Left forelimb (tissue), 1 donor: ENCODE data around the gene TMEM250.
A peak's percentile ranks its signal among the peaks of the same experiment; 100 is the strongest.

ENCODE experiments used
- DNase-seq: peaks from one replicate; pipeline ENCODE4 v3.0.0-alpha.2; 2018; ENCODE audit warnings: low spot score

The TMEM250 gene

GRCh38 chr9:136082496-136083361 lies 35.9 kb downstream of the TMEM250 start:
- peak; percentile 58 for DNase-seq

DNA sequence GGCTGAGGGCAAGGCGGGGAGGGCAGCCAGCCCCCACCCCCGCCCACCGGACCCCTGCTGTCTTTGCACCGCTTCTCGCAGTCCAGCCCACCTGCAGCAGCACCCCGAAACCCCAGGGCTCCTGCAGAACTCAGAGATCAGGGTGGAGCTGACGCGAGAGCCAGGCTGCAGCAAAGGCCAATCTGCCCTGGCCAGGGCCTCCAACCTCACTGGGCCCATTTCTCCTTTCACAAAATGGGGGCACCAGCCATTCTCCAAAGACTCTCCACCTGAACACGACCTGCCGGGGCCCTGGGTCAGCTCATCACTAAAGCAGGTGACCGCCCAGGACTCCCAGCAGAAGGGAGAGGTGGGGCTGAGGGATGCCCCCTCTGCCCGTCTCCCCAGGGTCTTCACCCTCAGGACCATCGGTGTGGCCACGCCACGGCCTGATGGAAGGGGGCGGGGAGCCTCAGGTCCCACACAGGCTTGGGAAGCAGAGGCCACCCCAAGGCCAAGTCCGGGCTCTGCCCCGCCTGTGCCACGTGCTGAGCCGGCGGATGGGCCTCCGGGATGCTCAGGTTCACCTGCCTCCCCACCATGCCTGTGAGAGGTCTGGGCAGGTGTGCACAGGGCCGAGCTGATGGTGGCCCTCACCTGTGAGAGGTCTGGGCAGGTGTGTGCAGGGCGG lies 36.7 kb downstream of the TMEM250 start:
- DNase-seq: peak; percentile 44

DNA sequence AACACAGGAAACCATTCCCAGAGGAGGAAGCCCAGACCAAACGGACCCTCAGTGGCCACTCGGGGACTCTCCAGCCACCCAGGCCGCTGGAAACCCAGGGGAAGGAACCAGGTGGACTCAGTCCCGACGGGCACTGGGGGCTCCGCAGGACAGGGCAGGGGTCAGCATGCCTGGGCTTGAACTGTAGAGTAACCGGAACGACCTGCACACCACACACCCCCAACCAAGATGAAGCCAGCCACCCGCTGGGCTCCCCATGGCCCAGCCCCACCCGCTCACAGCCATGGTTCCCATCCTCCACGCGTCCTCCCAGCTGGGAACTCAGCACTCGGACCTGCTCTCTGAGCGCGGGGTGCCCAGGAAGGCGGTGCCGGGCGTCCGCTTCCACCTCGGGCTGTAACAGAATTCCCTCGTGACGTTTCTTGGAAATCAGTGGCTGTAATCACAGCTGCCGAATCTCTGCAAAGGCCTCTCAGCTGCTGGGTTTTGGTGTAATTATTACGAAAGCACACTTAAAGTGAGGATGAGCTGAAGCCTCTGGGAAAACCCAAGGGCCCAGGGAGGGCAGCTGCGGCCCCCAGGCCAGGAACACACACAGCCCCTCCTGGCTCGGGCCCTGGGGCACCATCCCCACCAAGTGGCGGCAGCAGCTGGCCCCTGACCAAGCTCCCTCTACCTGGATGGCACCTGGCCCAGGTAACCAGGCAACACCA lies 37.4 kb downstream of the TMEM250 start:
- peak; percentile 60 for DNase-seq

GRCh38 chr9:136080716-136081112 lies 38.0 kb downstream of the TMEM250 start:
- peak; percentile 47 for DNase-seq

DNA sequence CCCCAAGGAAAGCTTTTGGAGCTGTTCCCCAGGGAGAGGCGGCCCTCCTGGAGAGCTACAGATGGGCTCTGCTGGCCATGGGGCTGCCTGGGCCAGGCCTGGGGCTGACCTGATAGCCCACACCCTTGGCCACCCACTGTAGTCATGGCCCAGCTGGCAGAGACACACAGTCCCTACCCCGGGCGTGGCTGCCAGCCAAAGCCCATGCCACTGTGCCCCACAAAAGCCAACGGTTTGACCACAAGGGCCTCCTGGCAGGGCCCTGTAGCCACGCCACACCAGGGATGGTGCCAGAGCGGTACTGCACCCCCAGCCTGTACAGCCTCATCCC lies 38.8 kb downstream of the TMEM250 start:
- DNase-seq: peak; percentile 60

DNA sequence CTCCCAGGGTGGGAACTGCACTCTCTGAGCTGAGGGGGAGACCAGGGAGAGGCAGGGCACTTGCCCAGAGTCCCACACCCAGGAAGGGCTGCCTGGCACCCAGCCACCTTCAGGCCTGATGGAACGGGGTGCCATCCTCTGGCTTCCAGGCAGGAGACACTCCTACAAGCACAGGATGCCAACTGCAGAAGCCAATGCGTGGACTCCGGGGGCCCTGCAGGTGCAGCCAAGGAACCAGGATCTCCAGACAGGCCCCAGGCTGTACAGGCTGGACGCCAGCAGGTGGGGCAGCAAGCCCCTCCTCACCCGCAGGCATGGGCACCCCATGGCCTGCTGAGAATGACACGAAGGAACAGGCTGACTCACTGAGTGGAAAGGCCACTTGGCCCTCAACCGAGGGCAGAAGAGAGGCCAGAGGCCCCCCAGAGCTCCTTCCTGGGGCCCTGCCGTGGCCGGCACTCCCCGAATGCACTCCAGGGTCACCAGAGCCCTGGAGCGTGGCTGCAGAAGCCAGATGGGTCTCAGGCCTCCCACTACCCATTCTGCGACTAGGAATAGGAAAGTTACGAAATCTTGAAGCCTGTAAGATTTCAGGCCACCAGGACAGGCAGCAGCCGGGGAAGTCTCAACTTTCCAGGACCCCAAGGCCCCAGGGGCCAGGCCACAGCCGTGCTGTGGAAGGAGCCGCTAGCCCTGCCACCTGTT lies 39.3 kb downstream of the TMEM250 start:
- peak; percentile 52 for DNase-seq

DNA sequence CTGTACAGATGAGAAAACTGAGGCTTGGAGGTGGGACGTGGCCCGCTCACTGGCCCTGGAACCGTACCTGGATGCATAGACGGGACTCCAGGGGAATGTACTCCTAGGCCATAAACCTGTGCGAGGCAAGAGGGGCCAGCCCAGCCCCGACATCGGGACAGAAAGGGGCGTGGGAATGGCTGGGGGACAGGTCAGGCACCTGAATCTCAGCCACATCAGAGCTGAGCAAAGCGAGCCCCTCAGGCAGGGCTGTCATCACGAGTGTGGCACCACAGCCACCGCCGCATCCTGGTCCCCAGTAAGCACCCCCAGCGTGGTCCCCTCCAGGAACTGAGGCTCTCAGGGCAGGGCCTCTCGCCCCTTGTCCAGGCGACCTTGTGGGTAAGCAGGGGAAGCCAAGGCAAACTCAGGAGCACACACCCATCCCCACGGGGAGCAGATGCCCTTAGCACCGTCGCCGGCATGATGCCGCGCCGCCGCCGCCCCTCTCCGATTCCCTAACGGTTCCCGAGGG lies 40.1 kb downstream of the TMEM250 start:
- no peak for DNase-seq

DNA sequence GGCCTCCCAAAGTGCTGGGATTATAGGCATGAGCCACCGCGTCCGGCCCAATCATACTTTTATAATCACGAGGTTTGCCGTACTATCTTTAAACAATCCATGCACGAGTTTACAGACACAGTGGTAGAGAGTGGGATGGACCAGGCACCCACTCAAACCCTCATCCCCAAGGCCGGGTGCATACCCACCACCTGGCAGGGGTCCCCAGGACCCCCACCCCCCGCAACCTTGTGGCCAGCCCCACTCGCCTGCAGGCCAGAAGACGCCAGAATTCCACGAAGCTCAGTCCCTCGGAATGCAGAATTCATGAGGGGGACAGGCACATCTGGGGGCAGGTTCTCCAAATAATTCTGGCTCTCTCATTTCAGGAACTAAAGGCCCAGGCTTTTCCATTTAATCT lies 40.7 kb downstream of the TMEM250 start:
- peak; percentile 57 for DNase-seq

DNA sequence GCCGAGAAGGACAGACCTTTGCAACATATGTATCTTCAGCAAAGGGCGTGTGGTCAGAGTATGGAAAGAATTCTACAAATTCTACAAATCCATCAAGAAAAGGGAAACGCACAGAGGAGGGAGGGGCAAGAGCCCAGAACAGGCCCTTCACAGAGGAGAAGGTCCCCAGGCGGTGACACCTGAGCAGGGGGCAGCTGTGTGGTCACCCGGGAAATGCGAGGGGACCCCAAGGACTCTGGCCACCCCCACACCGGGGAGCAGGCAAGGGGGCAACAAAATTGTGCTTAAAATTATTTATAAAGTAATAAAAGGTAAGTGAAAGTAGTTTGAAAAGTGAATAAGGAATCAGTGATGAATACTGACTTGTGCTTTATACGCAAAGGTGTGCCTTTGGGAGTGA lies 41.2 kb downstream of the TMEM250 start:
- DNase-seq: no peak

- DNase-seq: peak; percentile 61
Measured at GRCh38 chr9:136075881-136076678, 42.6 kb downstream of the TMEM250 start.

DNA sequence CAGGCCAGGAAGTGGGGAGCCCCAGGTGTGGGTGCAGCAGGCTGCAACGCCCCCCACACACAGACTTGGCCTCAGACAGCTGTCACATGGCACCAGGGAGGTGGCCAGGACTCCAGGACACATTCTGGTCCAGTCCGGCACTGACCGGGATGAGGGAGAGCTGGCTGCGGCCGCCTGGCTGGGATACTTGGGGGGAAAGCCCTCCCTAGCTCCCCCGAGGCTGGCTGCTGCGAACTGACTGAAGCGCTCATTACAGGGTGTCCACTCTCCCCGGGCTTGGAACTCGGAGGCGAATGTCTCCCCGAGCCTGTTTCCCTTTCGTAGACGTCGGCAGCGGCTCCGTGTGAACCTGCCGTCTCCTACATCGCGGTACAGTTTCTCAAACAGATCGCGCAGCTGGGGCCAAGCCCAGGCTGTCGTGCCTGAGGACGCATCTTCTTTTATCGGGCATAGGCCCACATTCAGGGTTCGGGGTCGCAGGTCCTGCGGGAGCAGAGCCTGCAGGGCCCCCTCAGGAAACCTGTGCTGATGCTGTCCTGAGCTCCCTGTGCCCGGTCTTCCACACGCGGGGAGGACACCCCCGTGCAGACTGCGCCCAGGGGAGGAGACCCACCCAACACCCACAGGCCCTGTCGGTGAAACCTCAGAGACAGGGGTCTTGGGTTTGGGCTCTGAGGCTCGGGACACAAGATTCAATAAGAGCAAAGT lies 43.4 kb downstream of the TMEM250 start:
- peak; percentile 41 for DNase-seq

GRCh38 chr9:136074706-136075105 lies 44.0 kb downstream of the TMEM250 start:
- peak; percentile 52 for DNase-seq
